Subcutaneous abdominal adipose tissue (tissue), 5 donors: ENCODE data around the gene TRNT1.

Experiments used
- H3K27ac ChIP-seq: one replicate; pipeline ENCODE4 v1.7.0; 2013; ENCODE audit warnings: low read depth, mild to moderate bottlenecking, inconsistent platforms, low read length, moderate library complexity
- H3K27me3 ChIP-seq, 5 donors: one replicate each; pipeline ENCODE4 v1.7.0; 2013; ENCODE audit warnings: low read length in 5 of 5, inconsistent platforms in 1 of 5; ENCODE audit not compliant: control insufficient read depth in 5 of 5, insufficient read depth in 4 of 5
- H3K36me3 ChIP-seq, 5 donors: one replicate each; pipeline ENCODE4 v1.7.0; 2013; ENCODE audit warnings: low read length in 5 of 5; ENCODE audit not compliant: control insufficient read depth in 5 of 5, insufficient read depth in 5 of 5
- H3K4me1 ChIP-seq, 5 donors: one replicate each; pipeline ENCODE4 v1.7.0; 2013; ENCODE audit warnings: low read length in 5 of 5, mild to moderate bottlenecking in 3 of 5, moderate library complexity in 1 of 5; ENCODE audit not compliant: control insufficient read depth in 5 of 5, insufficient read depth in 5 of 5
- H3K4me3 ChIP-seq, 5 donors: one replicate each; pipeline ENCODE4 v1.7.0; 2013; ENCODE audit warnings: low read length in 5 of 5, low read depth in 1 of 5
- H3K9ac ChIP-seq, 5 donors: one replicate each; pipeline ENCODE4 v1.7.0; 2013; ENCODE audit warnings: low read length in 5 of 5, mild to moderate bottlenecking in 4 of 5, moderate library complexity in 3 of 5
- H3K9me3 ChIP-seq, 5 donors: one replicate each; pipeline ENCODE4 v1.7.0; 2013; ENCODE audit warnings: low read length in 5 of 5; ENCODE audit not compliant: control insufficient read depth in 5 of 5
- donor health status: healthy.
- donor health status: healthy.
- donor health status: healthy.
- donor health status: healthy.
- donor health status: healthy.

The TRNT1 gene

GRCh38 chr3:3126477-3127431 lies at the start of gene TRNT1:
Gene TRNT1, plus strand, starts transcription at chr3:3126940. Its CDS starts 2,101 bp downstream, at chr3:3129041.
- peaks cover 3 to 20% (median 16%) of the 10 kb centered on the region in 5 donors for H3K4me1 ChIP-seq
- no peaks in the 10 kb centered on the region for H3K9me3 ChIP-seq
- no peaks in the 10 kb centered on the region for H3K27me3 ChIP-seq
- H3K4me3 ChIP-seq, result peak within 1 kb of the TSS; percentile 88 to 98 (median 94)
- H3K27ac ChIP-seq, result peak within 1 kb of the TSS; percentile 89
- peaks cover 6 to 21% (median 15%) of the 10 kb centered on the region in 5 donors for H3K36me3 ChIP-seq
- H3K9ac ChIP-seq, result peak within 1 kb of the TSS; percentile 92 to 99 (median 98)

DNA sequence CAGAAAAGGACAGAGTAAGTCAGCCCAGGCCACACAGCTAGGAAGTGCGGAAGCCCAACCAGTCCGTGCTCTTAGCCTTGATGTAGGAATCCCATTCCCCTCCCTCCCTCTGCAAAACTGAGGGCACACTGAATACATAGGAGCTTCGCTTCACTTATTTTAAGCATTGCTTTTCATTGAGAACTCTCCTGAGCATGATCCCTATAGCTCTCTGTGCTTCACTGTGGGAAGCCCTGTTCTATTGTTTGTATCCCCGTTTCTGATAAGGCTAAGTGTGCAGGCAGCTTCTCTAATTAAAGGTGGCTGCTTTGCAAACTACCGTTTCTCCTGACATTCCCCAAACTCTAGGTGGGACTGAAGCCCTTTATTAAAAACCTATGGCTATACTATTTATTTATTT lies 46.4 kb upstream of the TRNT1 start:
- no peaks in the 10 kb centered on the region for H3K4me1 ChIP-seq

GRCh38 chr3:3081381-3082233 lies 45.1 kb upstream of the TRNT1 start:
- Histone ChIP-seq H3K4me3 (no peak overlapping the region), H3K9me3 (no peaks in the 10 kb centered on the region), H3K36me3 (no peaks in the 10 kb centered on the region), H3K27ac (no peak overlapping the region), H3K4me1 (no peaks in the 10 kb centered on the region), H3K27me3 (no peaks in the 10 kb centered on the region), H3K9ac (no peak overlapping the region)

More for the DNA sequence above, 46.4 kb upstream of the TRNT1 start:
- no peaks in the 10 kb centered on the region for H3K27me3 ChIP-seq
- H3K9me3 ChIP-seq, result no peaks in the 10 kb centered on the region
- H3K27ac ChIP-seq, result no peak overlapping the region
- no peak overlapping the region for H3K9ac ChIP-seq
- H3K36me3 ChIP-seq, result no peaks in the 10 kb centered on the region
- H3K4me3 ChIP-seq, result no peak overlapping the region

- no peaks in the 10 kb centered on the region for H3K27me3 ChIP-seq
- no peak overlapping the region for H3K27ac ChIP-seq
- H3K9me3 ChIP-seq, result no peaks in the 10 kb centered on the region
- no peak overlapping the region for H3K9ac ChIP-seq
- no peak overlapping the region for H3K4me3 ChIP-seq
- no peaks in the 10 kb centered on the region for H3K36me3 ChIP-seq
- H3K4me1 ChIP-seq, result no peaks in the 10 kb centered on the region
Measured at GRCh38 chr3:3082234-3082924, 44.4 kb upstream of the TRNT1 start.

DNA sequence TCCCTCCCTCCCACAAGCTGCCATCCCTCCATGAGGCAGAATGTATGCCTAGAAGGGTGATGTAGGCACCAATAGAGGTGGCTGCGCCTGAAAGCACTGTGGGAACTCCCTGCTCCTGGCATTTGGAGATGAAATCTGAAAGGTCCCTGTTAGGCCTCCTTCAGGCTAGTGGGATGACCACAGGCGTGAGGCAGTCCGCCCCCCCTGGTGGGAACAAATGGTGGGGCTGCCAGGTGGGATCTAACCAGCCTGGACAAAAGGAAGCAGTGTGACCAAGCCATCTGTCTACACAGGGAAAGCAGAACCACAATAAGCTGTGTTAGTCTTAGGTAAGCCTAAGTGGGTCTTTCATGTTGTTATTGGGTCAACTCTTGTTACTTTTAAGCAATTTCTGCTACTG lies 41.9 kb upstream of the TRNT1 start:
- Histone ChIP-seq H3K27me3 (no peaks in the 10 kb centered on the region), H3K36me3 (no peaks in the 10 kb centered on the region), H3K27ac (no peak overlapping the region), H3K9me3 (no peaks in the 10 kb centered on the region), H3K4me1 (no peaks in the 10 kb centered on the region), H3K4me3 (no peak overlapping the region), H3K9ac (no peak overlapping the region)

DNA sequence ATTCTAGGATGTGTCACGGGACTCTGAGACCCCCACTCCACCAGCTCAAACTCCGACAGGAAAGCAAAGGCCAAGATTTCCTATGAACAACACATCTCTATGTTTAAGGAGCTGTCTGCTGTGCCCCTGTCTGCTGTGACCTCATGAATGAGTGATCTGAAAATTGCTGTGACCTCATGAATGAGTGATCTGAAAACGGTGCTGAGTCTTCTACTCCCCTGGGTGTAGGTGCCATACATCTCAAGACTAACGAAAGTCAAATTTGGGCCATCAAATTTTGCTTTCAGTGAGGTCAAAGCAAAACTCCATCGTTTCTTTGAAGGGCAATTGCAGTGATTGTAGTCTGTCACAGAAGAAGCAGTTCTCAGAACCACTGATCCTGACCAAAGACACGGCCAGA lies 41.0 kb upstream of the TRNT1 start:
- H3K9ac ChIP-seq, result no peak overlapping the region

GRCh38 chr3:3086239-3086638 lies 40.5 kb upstream of the TRNT1 start:
- no peaks in the 10 kb centered on the region for H3K27me3 ChIP-seq
- no peak overlapping the region for H3K9ac ChIP-seq
- no peaks in the 10 kb centered on the region for H3K36me3 ChIP-seq
- H3K4me1 ChIP-seq, result no peaks in the 10 kb centered on the region
- H3K27ac ChIP-seq, result no peak overlapping the region
- no peak overlapping the region for H3K4me3 ChIP-seq
- no peaks in the 10 kb centered on the region for H3K9me3 ChIP-seq

More for the DNA sequence above, 41.0 kb upstream of the TRNT1 start:
- H3K4me3 ChIP-seq, result no peak overlapping the region
- no peaks in the 10 kb centered on the region for H3K36me3 ChIP-seq
- H3K9me3 ChIP-seq, result no peaks in the 10 kb centered on the region
- H3K27me3 ChIP-seq, result no peaks in the 10 kb centered on the region
- no peak overlapping the region for H3K27ac ChIP-seq
- no peaks in the 10 kb centered on the region for H3K4me1 ChIP-seq

DNA sequence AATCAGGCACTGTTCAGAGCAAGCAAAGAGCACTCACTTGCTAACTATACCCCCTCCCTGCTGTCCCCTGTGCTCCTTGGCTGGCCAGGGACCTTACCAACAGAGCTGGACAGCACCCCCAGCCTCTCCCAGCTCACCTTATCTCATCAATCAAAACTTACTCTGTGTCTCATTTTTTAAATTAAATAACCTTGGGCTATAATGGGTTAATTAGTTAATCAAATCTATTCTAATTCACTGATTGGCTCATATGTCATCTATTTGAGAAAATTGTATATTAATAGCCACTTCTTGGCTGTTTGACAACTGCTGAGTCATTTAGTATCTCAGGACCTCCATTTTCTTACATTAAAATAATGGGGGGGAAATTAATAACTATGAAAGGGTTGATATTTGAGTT lies 39.5 kb upstream of the TRNT1 start:
- no peak overlapping the region for H3K4me3 ChIP-seq
- H3K27me3 ChIP-seq, result no peaks in the 10 kb centered on the region
- no peaks in the 10 kb centered on the region for H3K4me1 ChIP-seq
- no peaks in the 10 kb centered on the region for H3K9me3 ChIP-seq
- no peaks in the 10 kb centered on the region for H3K36me3 ChIP-seq
- no peak overlapping the region for H3K9ac ChIP-seq
- H3K27ac ChIP-seq, result no peak overlapping the region

DNA sequence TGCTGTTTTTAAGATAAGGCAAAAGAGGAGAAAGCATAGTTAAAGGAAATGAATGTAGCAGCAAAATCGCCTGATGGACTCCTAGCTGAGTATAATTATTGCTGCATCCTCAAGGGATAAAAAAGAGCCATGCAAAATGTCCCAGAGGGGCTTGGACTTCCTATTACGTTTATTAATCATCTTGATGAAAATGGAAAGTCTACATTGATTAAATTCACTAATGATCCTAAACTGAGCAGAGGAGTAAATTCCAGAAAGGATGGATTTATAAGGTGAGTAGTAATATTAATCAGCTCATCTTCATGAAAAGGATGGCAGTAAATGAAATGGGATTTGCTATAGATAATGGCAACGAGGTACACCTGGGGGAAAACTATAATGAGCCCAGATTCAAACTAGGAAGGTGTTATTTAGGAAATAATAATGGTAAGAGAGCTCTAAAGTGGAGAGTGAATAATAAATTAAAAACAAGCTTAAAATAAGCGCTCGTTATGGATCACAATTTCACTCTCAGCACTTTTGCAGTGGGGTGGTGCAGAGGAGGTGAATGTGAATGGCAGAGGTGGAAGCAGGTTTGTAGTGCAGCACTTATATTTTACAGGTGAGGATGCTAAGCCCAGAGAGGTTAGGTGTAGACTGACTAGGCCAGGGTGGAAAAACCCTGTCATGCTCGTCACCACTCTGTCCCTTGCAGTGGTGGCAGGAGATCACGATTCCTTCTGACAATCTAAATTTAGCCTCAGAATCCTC lies 38.8 kb upstream of the TRNT1 start:
- no peaks in the 10 kb centered on the region for H3K36me3 ChIP-seq
- no peak overlapping the region for H3K4me3 ChIP-seq
- no peaks in the 10 kb centered on the region for H3K27me3 ChIP-seq
- no peak overlapping the region for H3K9ac ChIP-seq
- no peaks in the 10 kb centered on the region for H3K9me3 ChIP-seq
- H3K27ac ChIP-seq, result no peak overlapping the region
- H3K4me1 ChIP-seq, result no peaks in the 10 kb centered on the region
